Esophagus squamous epithelium (tissue), 4 donors: ENCODE results near the gene CEP192.

Experiments used
- POLR2A ChIP-seq, 4 donors: fragments of 450-650 bp; IDR thresholded peaks; one replicate each; pipeline ENCODE4 v1.6.1; 2017; ENCODE audit warnings: antibody characterized with exemption in 4 of 4, mild to moderate bottlenecking in 4 of 4, moderate library complexity in 3 of 4
- TF ChIP-seq, protein P1 (sequence below), 6 experiments: fragments of 450-650 bp in 4 of 6; fragments of 200-600 bp in 2 of 6; sonication (generic) in 2 of 6; IDR thresholded peaks; one replicate each; pipeline ENCODE4 v1.5.1; 2016 to 2019; ENCODE audit warnings: antibody characterized with exemption in 6 of 6, mild to moderate bottlenecking in 4 of 6, moderate library complexity in 4 of 6

GRCh38 chr18:13095466-13095865 lies 104.3 kb downstream of the CEP192 start:
- TF ChIP-seq, protein P1, sequence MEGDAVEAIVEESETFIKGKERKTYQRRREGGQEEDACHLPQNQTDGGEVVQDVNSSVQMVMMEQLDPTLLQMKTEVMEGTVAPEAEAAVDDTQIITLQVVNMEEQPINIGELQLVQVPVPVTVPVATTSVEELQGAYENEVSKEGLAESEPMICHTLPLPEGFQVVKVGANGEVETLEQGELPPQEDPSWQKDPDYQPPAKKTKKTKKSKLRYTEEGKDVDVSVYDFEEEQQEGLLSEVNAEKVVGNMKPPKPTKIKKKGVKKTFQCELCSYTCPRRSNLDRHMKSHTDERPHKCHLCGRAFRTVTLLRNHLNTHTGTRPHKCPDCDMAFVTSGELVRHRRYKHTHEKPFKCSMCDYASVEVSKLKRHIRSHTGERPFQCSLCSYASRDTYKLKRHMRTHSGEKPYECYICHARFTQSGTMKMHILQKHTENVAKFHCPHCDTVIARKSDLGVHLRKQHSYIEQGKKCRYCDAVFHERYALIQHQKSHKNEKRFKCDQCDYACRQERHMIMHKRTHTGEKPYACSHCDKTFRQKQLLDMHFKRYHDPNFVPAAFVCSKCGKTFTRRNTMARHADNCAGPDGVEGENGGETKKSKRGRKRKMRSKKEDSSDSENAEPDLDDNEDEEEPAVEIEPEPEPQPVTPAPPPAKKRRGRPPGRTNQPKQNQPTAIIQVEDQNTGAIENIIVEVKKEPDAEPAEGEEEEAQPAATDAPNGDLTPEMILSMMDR (IDR thresholded peaks at IDR 0.05), result no peak
- TF ChIP-seq POLR2A (IDR thresholded peaks at IDR 0.05), result no peak
